ENCODE data around the gene MS4A1. TPM values are rescaled to one million over a fixed set of nuclear protein-coding genes. Genes with fewer than 3 reads are reported as not detected.

Gene MS4A1
- total and polyA plus RNA-seq, 2 of the 8 experiments (the other 6 are each of a cell fraction or from before 2014, with no cell fraction given) = not detected

Other genes starting within 250 kb of the MS4A1 start
- gene MS4A4E, start 212.7 kb upstream of the MS4A1 start, total RNA-seq (2021; fragmentation: NEBNext Ultra II Directional; extraction: Animal tissue kit (Norgen Biotek cat#: 25700)) = not detected in 2 replicates
- not detected in 2 replicates for gene MS4A4E, start 212.7 kb upstream of the MS4A1 start, polyA plus RNA-seq (2011; rRNA removed)
- not detected in 2 replicates for gene MS4A4A, start 175.2 kb upstream of the MS4A1 start, total RNA-seq (2021; fragmentation: NEBNext Ultra II Directional; extraction: Animal tissue kit (Norgen Biotek cat#: 25700))
- not detected in 2 replicates for gene MS4A4A, start 175.2 kb upstream of the MS4A1 start, polyA plus RNA-seq (2011; rRNA removed)
- not detected in 2 replicates for gene MS4A6E, start 128.6 kb upstream of the MS4A1 start, total RNA-seq (2021; fragmentation: NEBNext Ultra II Directional; extraction: Animal tissue kit (Norgen Biotek cat#: 25700))
- not detected in 2 replicates for gene MS4A6E, start 128.6 kb upstream of the MS4A1 start, polyA plus RNA-seq (2011; rRNA removed)
- gene MS4A7, start 77.3 kb upstream of the MS4A1 start, total RNA-seq (2021; fragmentation: NEBNext Ultra II Directional; extraction: Animal tissue kit (Norgen Biotek cat#: 25700)) = not detected in 2 replicates
- 0.05 TPM in 1 of 2 replicates, not detected in the other for gene MS4A7, start 77.3 kb upstream of the MS4A1 start, polyA plus RNA-seq (2011; rRNA removed)
- not detected in 2 replicates for gene MS4A14, start 59.4 kb upstream of the MS4A1 start, total RNA-seq (2021; fragmentation: NEBNext Ultra II Directional; extraction: Animal tissue kit (Norgen Biotek cat#: 25700))
- not detected in 2 replicates for gene MS4A14, start 59.4 kb upstream of the MS4A1 start, polyA plus RNA-seq (2011; rRNA removed)
- gene MS4A5, start 26.3 kb upstream of the MS4A1 start, total RNA-seq (2021; fragmentation: NEBNext Ultra II Directional; extraction: Animal tissue kit (Norgen Biotek cat#: 25700)) = not detected in 2 replicates
- not detected in 2 replicates for gene MS4A5, start 26.3 kb upstream of the MS4A1 start, polyA plus RNA-seq (2011; rRNA removed)
- gene MS4A12, start 36.9 kb downstream of the MS4A1 start, total RNA-seq (2021; fragmentation: NEBNext Ultra II Directional; extraction: Animal tissue kit (Norgen Biotek cat#: 25700)) = 0.39 TPM in 1 of 2 replicates, not detected in the other
- gene MS4A12, start 36.9 kb downstream of the MS4A1 start, polyA plus RNA-seq (2011; rRNA removed) = 0.14 and 0.24 TPM in 2 replicates
- not detected in 2 replicates for gene MS4A13, start 59.5 kb downstream of the MS4A1 start, total RNA-seq (2021; fragmentation: NEBNext Ultra II Directional; extraction: Animal tissue kit (Norgen Biotek cat#: 25700))
- not detected in 2 replicates for gene MS4A13, start 59.5 kb downstream of the MS4A1 start, polyA plus RNA-seq (2011; rRNA removed)
- gene MS4A8, start 243.8 kb downstream of the MS4A1 start, total RNA-seq (2021; fragmentation: NEBNext Ultra II Directional; extraction: Animal tissue kit (Norgen Biotek cat#: 25700)) = not detected in 2 replicates
- not detected in 2 replicates for gene MS4A8, start 243.8 kb downstream of the MS4A1 start, polyA plus RNA-seq (2011; rRNA removed)

Measured in H1 (cell line).